IgD-negative memory B cell (primary cell): Measurements from ENCODE around the gene MAK. TPM values are rescaled to one million over a fixed set of nuclear protein-coding genes. Genes with fewer than 3 reads are reported as not detected.

Experiments
- H3K27ac Mint-ChIP-seq, 3 donors: one replicate each; pipeline ENCODE4 v1.8.0; 2020 to 2022; ENCODE audit warnings: mild to moderate bottlenecking in 3 of 3, mixed read lengths in 3 of 3, moderate library complexity in 1 of 3
- H3K27me3 Mint-ChIP-seq: one replicate; pipeline ENCODE4 v1.8.0; 2021; ENCODE audit warnings: mixed read lengths
- H3K36me3 Mint-ChIP-seq: one replicate; pipeline ENCODE4 v1.8.0; 2020; ENCODE audit warnings: mild to moderate bottlenecking, mixed read lengths
- H3K4me1 Mint-ChIP-seq, 3 donors: one replicate each; pipeline ENCODE4 v1.8.0; 2020 to 2022; ENCODE audit warnings: mixed read lengths in 3 of 3, mild to moderate bottlenecking in 1 of 3
- H3K4me3 Mint-ChIP-seq, 4 donors: one replicate each; pipeline ENCODE4 v1.8.0; 2020 to 2022; ENCODE audit warnings: mild to moderate bottlenecking in 4 of 4, mixed read lengths in 4 of 4, moderate library complexity in 3 of 4
- H3K9me3 Mint-ChIP-seq, 3 donors: one replicate each; pipeline ENCODE4 v1.8.0; 2020 to 2021; ENCODE audit warnings: mixed read lengths in 3 of 3, mild to moderate bottlenecking in 1 of 3
- polyA plus RNA-seq: library from polyadenylated mRNA; unstranded; fragments of 300-500 nt; fragmentation: Illumina TruSeq; gene quantifications from one replicate; pipeline ENCODE4 v1.2.3, GENCODE V29; 2021

Gene MAK
- polyA plus RNA-seq, 1 donor from 2014 or later, result 0.18 TPM

- H3K27ac Mint-ChIP-seq, result peak overlapping the region; percentile 63 to 84 (median 71)
- H3K4me1 Mint-ChIP-seq, result peaks cover 17 to 21% (median 17%) of the 10 kb centered on the region in 3 donors
- H3K27me3 Mint-ChIP-seq, result no peaks in the 10 kb centered on the region
- H3K9me3 Mint-ChIP-seq, result peaks cover 0 to 3% (median 0%) of the 10 kb centered on the region in 3 donors
- no peaks in the 10 kb centered on the region for H3K36me3 Mint-ChIP-seq
- H3K4me3 Mint-ChIP-seq, result peak overlapping the region; percentile 76 to 95 (median 90)
These were observed 118.4 kb downstream of the MAK start for GRCh38 chr6:10719964-10720264.

GRCh38 chr6:10719296-10719963, 118.9 kb downstream of the MAK start:
- peak overlapping the region; percentile 63 to 84 (median 71) for H3K27ac Mint-ChIP-seq
- H3K27me3 Mint-ChIP-seq, result no peaks in the 10 kb centered on the region
- H3K36me3 Mint-ChIP-seq, result no peaks in the 10 kb centered on the region
- H3K9me3 Mint-ChIP-seq, result peaks cover 0 to 3% (median 0%) of the 10 kb centered on the region in 3 donors
- H3K4me1 Mint-ChIP-seq, result peaks cover 16 to 21% (median 17%) of the 10 kb centered on the region in 3 donors
- H3K4me3 Mint-ChIP-seq, result peak overlapping the region; percentile 76 to 95 (median 90)

- Mint-ChIP-seq H3K4me1 (no peaks in the 10 kb centered on the region), H3K4me3 (no peak overlapping the region), H3K9me3 (peaks cover 0 to 3% (median 0%) of the 10 kb centered on the region in 3 donors), H3K27ac (peak overlapping the region in 2 of 3 donors; percentile 63 to 93), H3K36me3 (no peaks in the 10 kb centered on the region), H3K27me3 (no peaks in the 10 kb centered on the region)
These were observed 124.4 kb downstream of the MAK start for GRCh38 chr6:10713962-10714361.

Other genes with a start within 250 kb of the MAK start
- 1.1 TPM for gene C6orf52, start 143.9 kb downstream of the MAK start, polyA plus RNA-seq
- 14.1 TPM for gene PAK1IP1, start 143.6 kb downstream of the MAK start, polyA plus RNA-seq
- gene TMEM14C, start 115.5 kb downstream of the MAK start, polyA plus RNA-seq, result 83.5 TPM
- 173 TPM for gene TMEM14B, start 90.7 kb downstream of the MAK start, polyA plus RNA-seq
- gene GCM2, start 43.5 kb upstream of the MAK start, polyA plus RNA-seq, result not detected
- gene SYCP2L, start 48.5 kb upstream of the MAK start, polyA plus RNA-seq, result not detected
- not detected for gene ELOVL2, start 205.8 kb upstream of the MAK start, polyA plus RNA-seq